IPS-NIHi11 (cell line): ENCODE data around the gene GATAD1.
"Not testable (repeated sequence)": the region's sequence is repeated elsewhere in the genome, so short reads cannot be mapped to it uniquely, and the experiment has no call there.

Experiments used
- DNase-seq: peaks from one replicate; pipeline ENCODE4 v3.0.0; 2012; ENCODE audit warnings: mixed read lengths, low spot score

Gene GATAD1

DNA sequence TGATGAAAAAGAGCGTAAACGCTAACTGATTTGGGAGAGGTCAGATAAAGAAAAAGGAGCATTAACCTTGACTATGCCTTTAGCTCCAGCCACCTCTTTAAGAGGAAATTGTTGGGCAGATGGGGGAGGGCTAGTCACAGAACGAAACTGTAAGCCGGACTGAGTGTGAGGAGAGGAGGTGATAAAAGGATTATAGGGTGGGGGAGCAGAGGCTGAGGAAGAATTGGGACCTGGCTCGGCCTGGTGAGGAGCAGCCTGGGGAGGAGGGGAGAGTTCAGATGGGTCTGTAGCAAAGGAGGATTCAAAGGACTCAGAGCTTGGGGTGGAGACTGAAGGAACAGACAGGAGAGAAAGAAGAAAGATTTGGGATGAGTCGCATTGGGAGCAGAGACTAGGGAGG is 36.3 kb downstream of the GATAD1 start:
- DNase-seq, result not testable (repeated sequence)

DNA sequence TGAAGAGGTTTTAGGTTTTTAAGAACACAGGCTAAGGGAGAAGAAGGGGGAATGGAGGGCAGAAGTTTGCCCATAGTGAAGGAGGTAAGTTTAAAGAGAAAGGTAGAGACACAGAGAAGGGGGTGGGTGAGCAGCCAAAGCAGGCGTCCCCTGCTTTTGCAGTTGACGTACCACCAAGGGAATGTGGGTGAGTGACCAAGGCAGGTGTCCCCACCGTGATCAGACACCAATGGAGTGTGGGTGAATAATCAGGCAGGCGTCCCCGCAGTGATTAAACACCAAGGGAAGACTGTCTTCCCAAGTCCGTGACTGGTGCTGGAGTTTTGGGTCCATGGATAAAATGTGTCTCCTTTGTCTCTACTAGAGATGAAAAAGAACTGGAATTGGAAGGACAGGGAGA is 36.9 kb downstream of the GATAD1 start:
- not testable (repeated sequence) for DNase-seq

DNA sequence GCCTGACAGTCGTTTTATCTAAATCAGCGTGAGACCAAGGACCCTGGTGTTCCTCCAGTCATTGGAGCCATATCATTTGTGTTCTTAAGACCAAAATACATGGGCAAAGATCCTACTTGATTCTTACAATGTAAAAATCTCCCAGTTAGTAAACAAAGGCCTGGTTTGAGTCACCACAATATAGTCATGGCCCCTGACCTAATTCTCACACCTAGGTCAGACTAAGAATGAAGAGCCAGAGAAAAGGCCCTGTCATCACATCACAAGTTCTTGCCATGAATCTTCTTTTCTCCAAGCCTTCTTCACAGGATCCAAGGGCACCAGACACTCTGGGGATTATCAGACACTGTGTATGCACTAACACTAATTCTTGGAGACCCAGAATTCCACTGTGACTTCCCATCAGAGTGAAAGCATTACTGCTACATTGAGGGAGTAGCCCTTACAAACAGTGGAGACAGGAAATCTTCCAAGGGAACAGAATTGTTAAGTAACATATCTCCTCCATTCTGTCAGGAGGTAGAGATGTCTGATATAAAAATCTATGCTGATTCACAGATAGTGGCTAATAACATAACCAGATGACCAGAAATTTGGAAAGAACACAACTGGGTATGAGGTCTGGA is 38.1 kb downstream of the GATAD1 start:
- no peak for DNase-seq

DNA sequence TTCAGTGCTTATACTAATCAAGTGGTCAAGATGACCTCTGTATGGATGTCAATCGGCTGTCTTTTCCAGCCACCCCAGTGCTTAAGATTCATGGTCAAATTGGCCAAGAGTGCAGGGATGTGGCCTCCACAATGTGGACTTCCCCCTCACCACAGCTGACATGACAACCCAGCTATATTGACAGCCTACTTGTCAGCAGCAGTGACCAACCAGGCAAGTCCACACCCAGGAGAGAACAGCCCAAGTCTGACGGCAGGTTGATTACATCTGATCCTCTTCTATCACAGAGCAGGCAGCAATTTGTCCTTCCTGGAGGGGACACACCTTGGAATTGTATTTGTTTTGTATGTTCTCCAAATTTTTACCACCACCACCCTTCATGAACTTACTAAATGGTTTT is 38.7 kb downstream of the GATAD1 start:
- DNase-seq, result no peak

DNA sequence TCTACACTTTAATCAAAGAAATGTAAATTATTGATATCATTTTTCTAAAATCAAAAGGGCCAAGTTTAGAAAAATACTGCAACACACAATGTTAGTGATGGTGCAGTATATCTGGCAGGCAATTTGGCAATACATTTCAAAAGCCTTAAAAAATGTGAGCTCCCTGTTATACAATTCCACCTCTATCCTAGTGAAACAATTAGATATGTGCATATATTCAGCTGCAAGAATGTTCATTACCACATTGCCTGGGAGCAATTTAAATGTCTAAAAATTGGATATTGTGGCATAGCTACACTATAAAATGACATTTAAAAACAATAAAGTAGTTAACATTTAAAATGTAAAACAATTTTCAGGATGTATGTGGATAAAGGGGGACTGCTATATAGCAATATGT is 40.5 kb downstream of the GATAD1 start:
- DNase-seq, result no peak

DNA sequence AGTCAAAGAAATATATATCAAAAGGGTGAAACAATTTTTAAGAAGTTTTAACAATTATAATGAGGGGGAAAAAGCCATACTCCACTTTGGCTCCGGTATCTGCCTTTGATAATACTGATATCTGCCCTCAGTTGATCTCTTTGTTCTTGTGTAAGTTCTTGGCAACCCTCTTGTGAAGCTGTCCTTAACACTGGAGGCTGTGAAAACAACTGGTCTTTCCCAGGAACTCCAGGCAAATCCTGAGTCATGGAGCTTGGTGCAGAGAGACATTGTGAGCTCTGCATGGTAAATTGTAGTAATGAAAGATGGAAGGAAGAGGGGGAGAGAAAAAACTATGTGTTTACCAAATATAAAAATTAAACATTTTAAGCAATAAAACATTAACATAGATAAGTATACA is 42.4 kb downstream of the GATAD1 start:
- DNase-seq, result no peak

DNA sequence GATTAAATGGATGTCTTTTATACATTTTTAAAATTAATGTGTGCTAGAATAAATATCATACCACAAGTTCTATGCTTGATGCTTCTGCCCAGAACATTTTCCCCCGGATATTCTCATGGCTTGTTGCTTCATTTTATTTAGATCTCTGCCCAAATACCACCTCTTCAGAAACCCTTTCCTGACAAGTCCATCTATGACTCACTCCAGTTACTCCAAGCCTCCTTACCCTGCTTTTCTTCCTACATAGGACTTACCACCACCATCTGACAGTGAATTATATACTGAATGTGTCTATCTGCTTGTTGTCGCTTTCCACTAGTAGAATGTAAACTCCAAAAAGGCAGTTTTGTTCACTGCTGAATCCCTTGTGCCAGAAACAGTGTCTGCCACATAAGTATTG is 49.6 kb downstream of the GATAD1 start:
- DNase-seq, result no peak

DNA sequence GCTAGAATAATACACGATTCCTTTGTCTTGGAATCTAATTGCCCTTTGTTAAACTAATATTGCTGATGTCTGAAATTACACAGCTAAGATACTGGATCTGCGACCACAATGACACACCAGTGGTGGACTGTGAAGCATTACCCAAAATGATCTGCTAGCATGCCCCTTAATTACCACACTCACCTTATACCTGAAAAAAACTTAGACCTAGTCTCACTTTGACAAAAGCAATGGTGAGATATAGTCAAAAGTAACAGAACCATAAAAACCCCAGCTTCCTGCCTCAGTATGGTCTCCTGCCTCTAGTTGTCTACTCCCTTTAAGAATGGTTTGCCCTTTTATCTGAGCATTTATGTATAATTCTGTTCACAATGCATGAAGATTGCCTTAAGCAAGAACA is 51.3 kb downstream of the GATAD1 start:
- DNase-seq, result no peak

DNA sequence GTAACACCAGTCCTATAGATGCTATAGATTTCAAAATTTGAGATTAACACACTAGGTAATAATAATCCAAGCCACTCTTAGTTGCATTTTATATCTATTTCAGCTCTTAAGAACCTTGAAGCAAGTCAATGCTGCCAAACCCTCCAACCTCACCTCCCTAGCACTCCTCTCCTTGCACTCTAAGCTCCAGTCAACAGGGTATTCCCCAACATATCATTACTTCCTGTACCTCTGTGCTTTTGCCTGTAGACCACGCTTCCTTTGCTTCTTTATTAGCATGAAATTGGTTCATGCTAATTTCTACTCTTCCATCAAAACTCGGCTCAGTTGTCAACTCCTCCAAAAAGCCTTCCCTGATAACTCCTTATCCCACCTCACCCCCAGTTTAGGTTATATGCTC is 56.5 kb downstream of the GATAD1 start:
- DNase-seq, result no peak

DNA sequence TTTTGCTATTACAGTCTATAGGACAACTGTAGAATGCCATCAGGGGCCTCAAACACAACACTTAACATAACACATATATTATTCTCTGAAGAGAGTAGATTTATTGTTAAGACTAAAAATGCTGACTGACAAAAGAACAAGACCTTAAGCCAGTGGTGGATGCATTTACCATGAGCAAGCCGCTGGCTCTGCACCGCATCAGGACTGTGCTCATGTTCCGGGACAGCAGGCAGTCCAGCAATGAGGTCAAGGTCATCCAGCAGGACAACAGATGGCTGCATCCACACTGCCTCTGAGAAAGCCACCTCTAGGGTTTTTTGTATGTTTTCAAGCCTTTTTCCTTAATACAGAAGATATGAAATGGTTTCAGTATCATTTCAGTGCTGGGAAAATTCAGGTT is 57.3 kb downstream of the GATAD1 start:
- DNase-seq, result no peak

DNA sequence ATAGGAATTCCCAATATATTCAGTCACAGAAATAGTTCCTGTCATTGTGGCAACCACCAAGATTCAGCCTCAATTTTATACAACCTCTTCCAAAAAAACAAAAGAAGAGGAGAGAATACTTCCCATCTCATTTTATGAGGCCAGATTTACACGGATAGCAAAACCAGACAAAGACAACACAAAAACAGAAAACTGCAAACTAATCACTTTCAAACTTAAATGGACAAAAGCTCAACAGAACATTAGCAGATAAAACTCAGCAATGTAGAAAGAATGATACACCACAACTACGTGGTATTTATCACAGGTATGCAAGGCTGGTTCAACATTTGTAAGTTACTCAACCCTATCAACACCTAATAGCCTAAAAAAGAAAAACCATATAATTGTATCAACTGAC is 59.1 kb downstream of the GATAD1 start:
- DNase-seq, result no peak

DNA sequence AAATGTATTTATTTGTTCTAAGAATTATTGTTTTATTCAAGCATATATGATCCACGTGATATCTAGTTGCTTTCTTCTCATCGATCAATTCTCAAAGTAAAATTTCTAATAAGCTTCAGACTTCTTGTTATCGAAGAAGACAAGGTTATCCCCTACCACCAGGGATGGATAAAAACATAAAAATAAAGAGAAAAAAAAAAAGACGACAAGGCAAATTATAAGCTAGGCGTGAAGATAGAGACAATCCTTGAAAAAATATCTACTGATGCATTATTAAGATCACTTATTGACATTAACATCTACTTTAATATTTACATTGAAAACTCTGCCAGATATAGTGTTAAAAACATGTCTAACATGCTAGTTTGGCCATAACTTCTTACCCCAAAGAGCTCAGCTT is 61.7 kb downstream of the GATAD1 start:
- DNase-seq, result no peak
